Erythroblast (primary cell): Measurements from ENCODE around the gene SLC34A3.

Experiments
- GATA1 ChIP-seq: IDR thresholded peaks from 2 replicates; pipeline ENCODE4 v1.6.1; 2011; ENCODE audit warnings: low read depth, mild to moderate bottlenecking, control low read depth, low read length, moderate library complexity
- POLR2A ChIP-seq: IDR thresholded peaks from 2 replicates; pipeline ENCODE4 v1.6.1; 2011; ENCODE audit warnings: mild to moderate bottlenecking, low read length

- no peak for TF ChIP-seq POLR2A
- TF ChIP-seq GATA1 = no peak
Measured at GRCh38 chr9:137222190-137223077, 8.3 kb upstream of the SLC34A3 start, which contains the start of gene RNF208.
